OCI-LY1 (cell line): ENCODE data around the gene ADGRG4.

ENCODE experiments used
- H2AFZ ChIP-seq: fragments of 200-600 bp; sonication (generic), shearing (Covaris generic); 2 replicates; pipeline ENCODE4 v1.6.0; 2014; ENCODE audit warnings: antibody characterized with exemption, mild to moderate bottlenecking, low read length
- H3F3A ChIP-seq: fragments of 200-600 bp; sonication (generic), shearing (Covaris generic); 2 replicates; pipeline ENCODE4 v1.6.0; 2014; ENCODE audit warnings: mild to moderate bottlenecking, antibody characterized with exemption, low read length, moderate library complexity; ENCODE audit not compliant: insufficient read depth
- H3K27ac ChIP-seq: fragments of 200-600 bp; sonication (generic); 2 replicates; pipeline ENCODE4 v1.5.1; 2014; ENCODE audit warnings: low read length, mixed run types, mild to moderate bottlenecking, low read depth; ENCODE audit not compliant: poor library complexity, severe bottlenecking
- H3K27me3 ChIP-seq: fragments of 200-600 bp; sonication (generic); 2 replicates; pipeline ENCODE4 v1.6.0; 2014; ENCODE audit warnings: antibody characterized with exemption, mild to moderate bottlenecking, low read length, moderate library complexity; ENCODE audit not compliant: insufficient read depth
- H3K36me3 ChIP-seq: fragments of 200-600 bp; sonication (generic); 2 replicates; pipeline ENCODE4 v1.6.1; 2014; ENCODE audit warnings: mild to moderate bottlenecking, antibody characterized with exemption, low read length, moderate library complexity, mixed read lengths; ENCODE audit not compliant: insufficient read depth
- H3K4me1 ChIP-seq: fragments of 200-600 bp; sonication (generic); 2 replicates; pipeline ENCODE4 v1.5.1; 2014; ENCODE audit warnings: mild to moderate bottlenecking, low read length, moderate library complexity; ENCODE audit not compliant: insufficient read depth, severe bottlenecking
- H3K4me2 ChIP-seq: fragments of 200-600 bp; sonication (generic), shearing (Covaris generic); 2 replicates; pipeline ENCODE4 v1.6.1; 2014; ENCODE audit warnings: low read length
- H3K4me3 ChIP-seq: fragments of 200-600 bp; sonication (generic); 2 replicates; pipeline ENCODE4 v1.5.1; 2014; ENCODE audit warnings: low read length, low read depth, mild to moderate bottlenecking, mixed read lengths; ENCODE audit not compliant: poor library complexity, severe bottlenecking
- H3K79me2 ChIP-seq: fragments of 200-600 bp; shearing (Covaris generic); 2 replicates; pipeline ENCODE4 v1.6.1; 2016; ENCODE audit warnings: mixed run types, low read length, mixed read lengths; ENCODE audit not compliant: insufficient read depth
- H3K9ac ChIP-seq: fragments of 200-600 bp; sonication (generic), shearing (Covaris generic); 2 replicates; pipeline ENCODE4 v1.6.1; 2014; ENCODE audit warnings: mild to moderate bottlenecking, low read length, mixed read lengths
- H3K9me2 ChIP-seq: fragments of 200-600 bp; sonication (generic), shearing (Covaris generic); 2 replicates; pipeline ENCODE4 v1.6.1; 2014; ENCODE audit warnings: low read depth, mild to moderate bottlenecking, low read length, mixed read lengths
- H3K9me3 ChIP-seq: fragments of 200-600 bp; shearing (Covaris generic); 2 replicates; pipeline ENCODE4 v1.6.1; 2014; ENCODE audit warnings: low read length, mixed read lengths
- H4K20me1 ChIP-seq: fragments of 200-600 bp; sonication (generic), shearing (Covaris generic); 2 replicates; pipeline ENCODE4 v1.6.0; 2016; ENCODE audit warnings: mild to moderate bottlenecking, low read length; ENCODE audit not compliant: insufficient read depth
- EZH2 ChIP-seq: fragments of 200-600 bp; sonication (generic), shearing (Covaris generic); IDR thresholded peaks from 2 replicates; pipeline ENCODE4 v1.8.0; 2017; ENCODE audit warnings: borderline replicate concordance, mixed run types, mild to moderate bottlenecking, antibody characterized with exemption, low read length, moderate library complexity, mixed read lengths
- TF ChIP-seq, protein P1 (sequence below): fragments of 200-600 bp; sonication (generic), shearing (Covaris generic); IDR thresholded peaks from 2 replicates; pipeline ENCODE4 v1.5.1; 2017; ENCODE audit warnings: mild to moderate bottlenecking, antibody characterized with exemption, low read length, moderate library complexity, mixed read lengths

The ADGRG4 gene

DNA sequence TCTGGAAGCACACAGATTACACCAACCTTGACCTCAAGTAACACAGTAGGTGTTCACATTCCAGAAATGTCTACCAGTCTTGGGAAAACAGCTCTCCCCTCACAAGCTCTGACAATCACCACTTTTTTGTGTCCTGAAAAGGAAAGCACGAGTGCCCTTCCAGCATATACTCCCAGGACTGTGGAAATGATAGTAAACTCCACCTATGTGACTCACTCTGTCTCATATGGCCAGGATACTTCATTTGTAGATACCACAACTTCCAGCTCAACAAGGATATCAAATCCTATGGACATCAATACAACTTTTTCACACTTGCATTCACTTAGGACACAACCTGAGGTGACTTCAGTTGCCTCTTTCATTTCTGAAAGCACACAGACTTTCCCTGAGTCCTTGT lies 46.9 kb downstream of the ADGRG4 start:
- H3K9me2 ChIP-seq = no peaks in the 10 kb centered on the region
- H3K27me3 ChIP-seq = no peaks in the 10 kb centered on the region
- H3K9ac ChIP-seq = no peak overlapping the region
- no peaks in the 10 kb centered on the region for H3K4me1 ChIP-seq
- H3K4me2 ChIP-seq = no peak overlapping the region
- no peaks in the 10 kb centered on the region for H3F3A ChIP-seq
- H3K27ac ChIP-seq = no peak overlapping the region
- H3K9me3 ChIP-seq = no peaks in the 10 kb centered on the region
- no peak overlapping the region for H2AFZ ChIP-seq
- no peaks in the 10 kb centered on the region for H4K20me1 ChIP-seq
- H3K4me3 ChIP-seq = no peak overlapping the region
- H3K79me2 ChIP-seq = no peaks in the 10 kb centered on the region
- TF ChIP-seq EZH2 = no peak
- TF ChIP-seq, protein P1, sequence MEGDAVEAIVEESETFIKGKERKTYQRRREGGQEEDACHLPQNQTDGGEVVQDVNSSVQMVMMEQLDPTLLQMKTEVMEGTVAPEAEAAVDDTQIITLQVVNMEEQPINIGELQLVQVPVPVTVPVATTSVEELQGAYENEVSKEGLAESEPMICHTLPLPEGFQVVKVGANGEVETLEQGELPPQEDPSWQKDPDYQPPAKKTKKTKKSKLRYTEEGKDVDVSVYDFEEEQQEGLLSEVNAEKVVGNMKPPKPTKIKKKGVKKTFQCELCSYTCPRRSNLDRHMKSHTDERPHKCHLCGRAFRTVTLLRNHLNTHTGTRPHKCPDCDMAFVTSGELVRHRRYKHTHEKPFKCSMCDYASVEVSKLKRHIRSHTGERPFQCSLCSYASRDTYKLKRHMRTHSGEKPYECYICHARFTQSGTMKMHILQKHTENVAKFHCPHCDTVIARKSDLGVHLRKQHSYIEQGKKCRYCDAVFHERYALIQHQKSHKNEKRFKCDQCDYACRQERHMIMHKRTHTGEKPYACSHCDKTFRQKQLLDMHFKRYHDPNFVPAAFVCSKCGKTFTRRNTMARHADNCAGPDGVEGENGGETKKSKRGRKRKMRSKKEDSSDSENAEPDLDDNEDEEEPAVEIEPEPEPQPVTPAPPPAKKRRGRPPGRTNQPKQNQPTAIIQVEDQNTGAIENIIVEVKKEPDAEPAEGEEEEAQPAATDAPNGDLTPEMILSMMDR = no peak
- no peaks in the 10 kb centered on the region for H3K36me3 ChIP-seq

DNA sequence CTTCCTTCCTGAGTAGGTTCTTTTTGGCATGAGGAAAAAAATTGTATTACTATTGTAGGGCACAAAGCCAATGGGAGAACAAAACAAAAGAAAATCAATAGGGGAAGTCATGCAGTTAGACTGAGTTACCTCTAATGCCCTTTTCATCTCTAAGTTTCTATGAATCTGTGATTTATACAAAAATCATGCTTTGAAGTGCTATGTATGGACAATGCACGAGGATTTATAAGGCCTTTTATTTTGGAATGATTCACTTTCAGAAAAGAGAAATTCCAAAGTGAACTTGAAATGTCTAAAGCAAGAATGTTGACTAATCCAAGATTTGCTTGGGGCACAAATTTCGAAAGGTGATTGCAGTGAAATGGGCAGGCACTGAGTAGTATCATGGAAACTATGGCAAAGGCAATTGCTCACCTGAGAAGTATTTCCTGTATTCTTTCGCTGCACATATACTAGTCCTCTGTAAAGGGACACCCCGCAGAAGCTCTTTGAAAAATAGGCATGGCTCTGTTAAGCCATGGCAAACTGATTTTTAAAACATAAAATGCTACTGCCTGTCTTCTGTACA lies 52.8 kb downstream of the ADGRG4 start:
- H3K36me3 ChIP-seq = no peaks in the 10 kb centered on the region
- H4K20me1 ChIP-seq = no peaks in the 10 kb centered on the region
- H3F3A ChIP-seq = no peaks in the 10 kb centered on the region
- H3K4me1 ChIP-seq = no peaks in the 10 kb centered on the region
- no peak overlapping the region for H3K9ac ChIP-seq
- no peaks in the 10 kb centered on the region for H3K79me2 ChIP-seq
- no peaks in the 10 kb centered on the region for H3K27me3 ChIP-seq
- H3K4me2 ChIP-seq = no peak overlapping the region
- TF ChIP-seq, protein P1 = no peak
- no peak for TF ChIP-seq EZH2
- no peak overlapping the region for H3K4me3 ChIP-seq
- H3K9me3 ChIP-seq = no peaks in the 10 kb centered on the region
- no peaks in the 10 kb centered on the region for H3K9me2 ChIP-seq
- no peak overlapping the region for H3K27ac ChIP-seq
- no peak overlapping the region for H2AFZ ChIP-seq

DNA sequence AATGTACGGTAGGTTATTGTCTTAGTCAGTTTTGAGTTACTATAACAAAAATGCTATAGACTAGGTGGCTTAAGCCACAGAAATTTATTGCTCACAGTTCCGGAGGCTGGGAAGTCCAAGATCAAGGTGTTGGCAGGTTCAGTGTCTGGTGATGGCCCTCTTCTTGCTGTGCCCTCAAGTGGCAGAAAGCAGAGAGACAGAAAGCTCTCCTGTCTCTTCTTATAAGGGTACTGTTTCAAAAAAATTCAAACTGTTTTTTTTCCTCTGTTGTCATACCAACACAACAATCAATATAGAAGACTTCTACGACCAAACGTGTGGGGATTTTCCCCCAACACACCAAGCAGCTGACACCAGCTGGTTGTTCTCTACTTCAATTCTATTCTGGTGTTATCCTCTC lies 53.4 kb downstream of the ADGRG4 start:
- no peak overlapping the region for H3K27ac ChIP-seq
- H3K4me1 ChIP-seq = no peaks in the 10 kb centered on the region
- H3K36me3 ChIP-seq = no peaks in the 10 kb centered on the region
- no peak overlapping the region for H3K4me2 ChIP-seq
- H3K79me2 ChIP-seq = no peaks in the 10 kb centered on the region
- no peak for TF ChIP-seq EZH2
- TF ChIP-seq, protein P1 = no peak
- H3K9ac ChIP-seq = no peak overlapping the region
- H3K9me2 ChIP-seq = no peaks in the 10 kb centered on the region
- no peaks in the 10 kb centered on the region for H3K27me3 ChIP-seq
- no peak overlapping the region for H3K4me3 ChIP-seq
- H4K20me1 ChIP-seq = no peaks in the 10 kb centered on the region
- H3K9me3 ChIP-seq = no peaks in the 10 kb centered on the region
- no peak overlapping the region for H2AFZ ChIP-seq
- no peaks in the 10 kb centered on the region for H3F3A ChIP-seq
